Measurements from ENCODE around the gene SLC25A44.
A peak's percentile ranks its signal among the peaks of the same experiment; 100 is the strongest.

Gene SLC25A44

GRCh38 chr1:156152628-156153027 lies 41.3 kb upstream of the SLC25A44 start:
- no peaks in the 10 kb centered on the region for H3K27me3 ChIP-seq (ENCODE audit: control insufficient read depth, low read length)
- H3K9me2 ChIP-seq (replicated peaks; ENCODE audit: control insufficient read depth, low read length): no peaks in the 10 kb centered on the region
- H3K9me3 ChIP-seq (ENCODE audit: control insufficient read depth, insufficient read depth, low read length): no peaks in the 10 kb centered on the region
- peaks cover 100% of the 10 kb centered on the region for H3K4me1 ChIP-seq (ENCODE audit: control insufficient read depth, low read length)
- peak overlapping the region; percentile 99 for H3K4me2 ChIP-seq (ENCODE audit: low read length)
- TF ChIP-seq EZH2phosphoT487 (IDR thresholded peaks at IDR 0.05; ENCODE audit: borderline replicate concordance, low read length): no peak
- TF ChIP-seq CTCF (IDR thresholded peaks at IDR 0.05; ENCODE audit: low read depth, low read length, poor library complexity, severe bottlenecking): no peak
- H3K79me2 ChIP-seq (ENCODE audit: control insufficient read depth, low read length): peaks cover 44% of the 10 kb centered on the region
- peaks cover 10% of the 10 kb centered on the region for H3F3A ChIP-seq (ENCODE audit: control insufficient read depth, insufficient read depth)
- H3K4me3 ChIP-seq (ENCODE audit: low read length): peak overlapping the region; percentile 76
- no peaks in the 10 kb centered on the region for H4K20me1 ChIP-seq (ENCODE audit: control insufficient read depth, insufficient read depth, low read depth, low read length)
- H3K36me3 ChIP-seq (ENCODE audit: control insufficient read depth, low read length): peaks cover 25% of the 10 kb centered on the region
- peak overlapping the region; percentile 96 for H3K27ac ChIP-seq (ENCODE audit: low read depth, low read length)

GRCh38 chr1:156153362-156153761 lies 40.5 kb upstream of the SLC25A44 start, which contains the start of gene SEMA4A:
Gene SEMA4A, plus strand, starts transcription at chr1:156153585. Its CDS starts 994 bp downstream, at chr1:156154579.
- Histone ChIP-seq H3F3A (ENCODE audit: control insufficient read depth, insufficient read depth) (peaks cover 10% of the 10 kb centered on the region), H3K4me3 (ENCODE audit: low read length) (peak within 1 kb of the TSS; percentile 76)

GRCh38 chr1:156154317-156154749 lies 39.6 kb upstream of the SLC25A44 start:
- Histone ChIP-seq H3K27ac (ENCODE audit: low read depth, low read length) (peak overlapping the region; percentile 96), H3K4me3 (ENCODE audit: low read length) (peak overlapping the region; percentile 73), H3K27me3 (ENCODE audit: control insufficient read depth, low read length) (no peaks in the 10 kb centered on the region), H3K4me2 (ENCODE audit: low read length) (peak overlapping the region; percentile 99), H3F3A (ENCODE audit: control insufficient read depth, insufficient read depth) (peaks cover 10% of the 10 kb centered on the region), H3K9me2 (replicated peaks; ENCODE audit: control insufficient read depth, low read length) (no peaks in the 10 kb centered on the region), H3K36me3 (ENCODE audit: control insufficient read depth, low read length) (peaks cover 38% of the 10 kb centered on the region), H3K79me2 (ENCODE audit: control insufficient read depth, low read length) (peaks cover 44% of the 10 kb centered on the region), H4K20me1 (ENCODE audit: control insufficient read depth, insufficient read depth, low read depth, low read length) (no peaks in the 10 kb centered on the region), H3K4me1 (ENCODE audit: control insufficient read depth, low read length) (peaks cover 95% of the 10 kb centered on the region), H3K9me3 (ENCODE audit: control insufficient read depth, insufficient read depth, low read length) (no peaks in the 10 kb centered on the region)
- no peak for TF ChIP-seq CTCF (IDR thresholded peaks at IDR 0.05; ENCODE audit: low read depth, low read length, poor library complexity, severe bottlenecking)
- TF ChIP-seq EZH2phosphoT487 (IDR thresholded peaks at IDR 0.05; ENCODE audit: borderline replicate concordance, low read length): no peak

More at GRCh38 chr1:156153362-156153761, 40.5 kb upstream of the SLC25A44 start, which contains the start of gene SEMA4A:
- Histone ChIP-seq H3K9me2 (replicated peaks; ENCODE audit: control insufficient read depth, low read length) (no peaks in the 10 kb centered on the region), H3K36me3 (ENCODE audit: control insufficient read depth, low read length) (peaks cover 32% of the 10 kb centered on the region), H3K79me2 (ENCODE audit: control insufficient read depth, low read length) (peaks cover 44% of the 10 kb centered on the region), H3K27me3 (ENCODE audit: control insufficient read depth, low read length) (no peaks in the 10 kb centered on the region), H3K9me3 (ENCODE audit: control insufficient read depth, insufficient read depth, low read length) (no peaks in the 10 kb centered on the region), H4K20me1 (ENCODE audit: control insufficient read depth, insufficient read depth, low read depth, low read length) (no peaks in the 10 kb centered on the region), H3K4me1 (ENCODE audit: control insufficient read depth, low read length) (peaks cover 100% of the 10 kb centered on the region), H3K27ac (ENCODE audit: low read depth, low read length) (peak within 1 kb of the TSS; percentile 96), H3K4me2 (ENCODE audit: low read length) (peak within 1 kb of the TSS; percentile 99)
- TF ChIP-seq CTCF (IDR thresholded peaks at IDR 0.05; ENCODE audit: low read depth, low read length, poor library complexity, severe bottlenecking) (no peak), EZH2phosphoT487 (IDR thresholded peaks at IDR 0.05; ENCODE audit: borderline replicate concordance, low read length) (no peak)

Data from DOHH2 (cell line).